Caco-2 (cell line): ENCODE measurements around the gene F12. TPM values are rescaled to one million over a fixed set of nuclear protein-coding genes. Genes with fewer than 3 reads are reported as not detected.
A peak's percentile ranks its signal among the peaks of the same experiment; 100 is the strongest.

ENCODE experiments used
- BruUV-seq: library from RNA; stranded (reverse); fragments of 400-500 nt; replicated peaks from 2 replicates; lab custom pipeline; 2021; lab: Mats Ljungman, UMichigan
- CTCF ChIA-PET: fragments of 300-600 bp; sonication (Branson Sonifier 250); formaldehyde crosslinking; loops from one replicate; lab custom pipeline; 2022; ENCODE audit warnings: antibody characterized with exemption; lab: Charles Lee
- POLR2A ChIA-PET: fragments of 300-600 bp; sonication (Branson Sonifier 250); formaldehyde crosslinking; loops from one replicate; lab custom pipeline; 2022; ENCODE audit warnings: antibody characterized with exemption; lab: Charles Lee
- DNase-seq, 2 experiments: peaks; one replicate each; pipeline versions ENCODE4 v3.0.0 to v3.0.0-alpha.2; 2020 to 2022
- H3K27me3 ChIP-seq: replicated peaks from 2 replicates; pipeline ENCODE4 v1.6.0; 2011; ENCODE audit warnings: low read length; ENCODE audit not compliant: control insufficient read depth, insufficient read depth
- H3K36me3 ChIP-seq: 2 replicates; pipeline ENCODE4 v1.5.1; 2011; ENCODE audit warnings: low read length; ENCODE audit not compliant: control insufficient read depth, insufficient read depth
- H3K4me1 ChIP-seq: fragments of 250-450 bp; sonication (Bioruptor Pico); 2 replicates; pipeline ENCODE4 v1.5.1; 2020; ENCODE audit warnings: mild to moderate bottlenecking
- H3K4me3 ChIP-seq: 2 replicates; pipeline ENCODE4 v1.5.1; 2011; ENCODE audit warnings: low read depth, mild to moderate bottlenecking, control low read depth, low read length
- H3K9me3 ChIP-seq: fragments of 250-450 bp; sonication (Bioruptor Pico); 2 replicates; pipeline ENCODE4 v1.5.1; 2020; ENCODE audit warnings: mild to moderate bottlenecking, moderate library complexity
- H3K27ac Mint-ChIP-seq: one replicate; pipeline ENCODE4 v1.8.0; 2022; ENCODE audit warnings: mixed read lengths; ENCODE audit not compliant: unreplicated experiment
- H3K27me3 Mint-ChIP-seq: one replicate; pipeline ENCODE4 v1.8.0; 2022; ENCODE audit warnings: mixed read lengths; ENCODE audit not compliant: insufficient read depth, unreplicated experiment
- H3K36me3 Mint-ChIP-seq: one replicate; pipeline ENCODE4 v1.8.0; 2022; ENCODE audit warnings: mild to moderate bottlenecking, mixed read lengths; ENCODE audit not compliant: insufficient read depth, unreplicated experiment
- H3K4me1 Mint-ChIP-seq: one replicate; pipeline ENCODE4 v1.8.0; 2022; ENCODE audit warnings: low read depth, mixed read lengths; ENCODE audit not compliant: unreplicated experiment
- H3K4me3 Mint-ChIP-seq: one replicate; pipeline ENCODE4 v1.8.0; 2022; ENCODE audit warnings: mild to moderate bottlenecking, moderate library complexity, mixed read lengths; ENCODE audit not compliant: unreplicated experiment
- H3K9me3 Mint-ChIP-seq: one replicate; pipeline ENCODE4 v1.8.0; 2022; ENCODE audit warnings: mixed read lengths; ENCODE audit not compliant: unreplicated experiment
- CTCF ChIP-seq, 2 experiments: fragments of 200-600 bp in 1 of 2; IDR thresholded peaks; 1 replicate in 1 of 2; 2 replicates in 1 of 2; pipeline versions ENCODE4 v1.5.1 to v1.8.0; 2011 to 2022; ENCODE audit warnings: antibody characterized with exemption in 1 of 2, control low read depth in 1 of 2, inconsistent platforms in 1 of 2, low read depth in 1 of 2, low read length in 1 of 2, mild to moderate bottlenecking in 1 of 2, moderate library complexity in 1 of 2; ENCODE audit not compliant: insufficient read depth in 1 of 2, severe bottlenecking in 1 of 2, unreplicated experiment in 1 of 2
- intact Hi-C: fragments of 100-400 bp; cut with micrococcal nuclease; formaldehyde crosslinking; loops from one replicate; pipeline ENCODE4 v1.10.0; 2022; ENCODE audit not compliant: unreplicated experiment
- total RNA-seq: library from RNA; stranded (reverse); gene quantifications from 2 replicates; pipeline ENCODE4 v1.2.3, GENCODE V29; 2022

The F12 gene
- total RNA-seq, 1 experiment from 2014 or later: 13.3 TPM

- no peak overlapping the region for H3K4me3 Mint-ChIP-seq
Observed at GRCh38 chr5:177443144-177443983, 34.0 kb upstream of the F12 start.

GRCh38 chr5:177442066-177442826 is 32.9 kb upstream of the F12 start:
- intact Hi-C loops: no loop called here
- TF ChIP-seq CTCF (IDR thresholded peaks at IDR 0.05; ENCODE audit: insufficient read depth in 1 of 2, low read depth in 1 of 2, low read length in 1 of 2, severe bottlenecking in 1 of 2, unreplicated experiment in 1 of 2): no peak
- peak in 1 of 2 experiments; percentile 33 for DNase-seq
- H3K4me1 ChIP-seq: peaks cover 8% of the 10 kb centered on the region; the same call in 1 of the 2 replicates
- BruUV-seq: no TSS peak
- no peaks in the 10 kb centered on the region for H3K27me3 ChIP-seq
- Mint-ChIP-seq H3K27me3 (peaks cover 6% of the 10 kb centered on the region), H3K4me3 (no peak overlapping the region), H3K4me1 (peaks cover 8% of the 10 kb centered on the region), H3K36me3 (peaks cover 63% of the 10 kb centered on the region), H3K9me3 (no peaks in the 10 kb centered on the region), H3K27ac (peak overlapping the region; percentile 16)
- POLR2A ChIA-PET: interaction anchor here (5.0 kb wide), 1 partner anchor 16 kb away, joined by 43 read pairs; the partner anchor contains the start of gene GRK6
- CTCF ChIA-PET: interaction anchor here (1.1 to 6.4 kb wide), 2 partner anchors 37 to 39 kb away, joined by 3 to 78 read pairs; no protein-coding TSS in a partner anchor
- no peaks in the 10 kb centered on the region for H3K9me3 ChIP-seq
- peaks cover 2% of the 10 kb centered on the region for H3K36me3 ChIP-seq
- no peak overlapping the region for H3K4me3 ChIP-seq

More at GRCh38 chr5:177443144-177443983, 34.0 kb upstream of the F12 start:
- H3K27me3 ChIP-seq: no peaks in the 10 kb centered on the region
- POLR2A ChIA-PET: interaction anchor here (0.5 to 5.0 kb wide), 4 partner anchors 9 to 64 kb away, joined by 3 to 43 read pairs (median 4); partner anchors contain the start of gene GRK6
- H3K4me1 ChIP-seq: peaks cover 6% of the 10 kb centered on the region; the same call in 1 of the 2 replicates
- H3K9me3 Mint-ChIP-seq: no peaks in the 10 kb centered on the region
- intact Hi-C loops: no loop called here
- H3K4me3 ChIP-seq: no peak overlapping the region
- no TSS peak for BruUV-seq
- H3K36me3 Mint-ChIP-seq: peaks cover 63% of the 10 kb centered on the region
- no peaks in the 10 kb centered on the region for H3K9me3 ChIP-seq
- H3K27me3 Mint-ChIP-seq: peaks cover 6% of the 10 kb centered on the region
- no peak for DNase-seq
- CTCF ChIA-PET: interaction anchor here (1.9 to 6.4 kb wide), 4 partner anchors 12 to 73 kb away, joined by 5 to 78 read pairs (median 14); no protein-coding TSS in a partner anchor
- TF ChIP-seq CTCF (IDR thresholded peaks at IDR 0.05; ENCODE audit: insufficient read depth in 1 of 2, low read depth in 1 of 2, low read length in 1 of 2, severe bottlenecking in 1 of 2, unreplicated experiment in 1 of 2): no peak
- peaks cover under 1% of the 10 kb centered on the region for H3K36me3 ChIP-seq
- H3K4me1 Mint-ChIP-seq: peaks cover 8% of the 10 kb centered on the region
- peak overlapping the region; percentile 56 for H3K27ac Mint-ChIP-seq
